ENCODE measurements around the gene IMPDH2.
A peak's percentile ranks its signal among the peaks of the same experiment; 100 is the strongest.

The IMPDH2 gene

GRCh38 chr3:49006408-49007067 lies 22.7 kb downstream of the IMPDH2 start:
- no peak for TF ChIP-seq EZH2phosphoT487 (IDR thresholded peaks at IDR 0.05; ENCODE audit: borderline replicate concordance, low read length)
- TF ChIP-seq CTCF (IDR thresholded peaks at IDR 0.05; ENCODE audit: low read depth, low read length, poor library complexity, severe bottlenecking) = no peak
- Histone ChIP-seq H3K4me1 (ENCODE audit: control insufficient read depth, low read length) (peaks cover 18% of the 10 kb centered on the region), H3K4me2 (ENCODE audit: low read length) (peak overlapping the region; percentile 87), H3K27ac (ENCODE audit: low read depth, low read length) (no peak overlapping the region), H4K20me1 (ENCODE audit: control insufficient read depth, insufficient read depth, low read depth, low read length) (peaks cover 6% of the 10 kb centered on the region), H3K79me2 (ENCODE audit: control insufficient read depth, low read length) (peaks cover 39% of the 10 kb centered on the region), H3K9me3 (ENCODE audit: control insufficient read depth, insufficient read depth, low read length) (no peaks in the 10 kb centered on the region), H3F3A (ENCODE audit: control insufficient read depth, insufficient read depth) (no peaks in the 10 kb centered on the region), H3K27me3 (ENCODE audit: control insufficient read depth, low read length) (no peaks in the 10 kb centered on the region), H3K9me2 (replicated peaks; ENCODE audit: control insufficient read depth, low read length) (no peaks in the 10 kb centered on the region), H3K4me3 (ENCODE audit: low read length) (peak overlapping the region; percentile 90), H3K36me3 (ENCODE audit: control insufficient read depth, low read length) (peaks cover 13% of the 10 kb centered on the region)

- TF ChIP-seq EZH2phosphoT487 (IDR thresholded peaks at IDR 0.05; ENCODE audit: borderline replicate concordance, low read length) = no peak
- no peak for TF ChIP-seq CTCF (IDR thresholded peaks at IDR 0.05; ENCODE audit: low read depth, low read length, poor library complexity, severe bottlenecking)
- H3K27ac ChIP-seq (ENCODE audit: low read depth, low read length) = no peak overlapping the region
- peaks cover 18% of the 10 kb centered on the region for H3K4me1 ChIP-seq (ENCODE audit: control insufficient read depth, low read length)
- peaks cover 34% of the 10 kb centered on the region for H3K79me2 ChIP-seq (ENCODE audit: control insufficient read depth, low read length)
- H3K27me3 ChIP-seq (ENCODE audit: control insufficient read depth, low read length) = no peaks in the 10 kb centered on the region
- H3K36me3 ChIP-seq (ENCODE audit: control insufficient read depth, low read length) = peaks cover 10% of the 10 kb centered on the region
- peak overlapping the region; percentile 90 for H3K4me3 ChIP-seq (ENCODE audit: low read length)
- H3K9me2 ChIP-seq (replicated peaks; ENCODE audit: control insufficient read depth, low read length) = no peaks in the 10 kb centered on the region
- H3K9me3 ChIP-seq (ENCODE audit: control insufficient read depth, insufficient read depth, low read length) = no peaks in the 10 kb centered on the region
- H3F3A ChIP-seq (ENCODE audit: control insufficient read depth, insufficient read depth) = no peaks in the 10 kb centered on the region
- H4K20me1 ChIP-seq (ENCODE audit: control insufficient read depth, insufficient read depth, low read depth, low read length) = peaks cover 6% of the 10 kb centered on the region
- H3K4me2 ChIP-seq (ENCODE audit: low read length) = peak overlapping the region; percentile 87
These were observed 23.2 kb downstream of the IMPDH2 start for GRCh38 chr3:49005998-49006397.

- Histone ChIP-seq H3K36me3 (ENCODE audit: control insufficient read depth, low read length) (peaks cover 10% of the 10 kb centered on the region), H3K9me2 (replicated peaks; ENCODE audit: control insufficient read depth, low read length) (no peaks in the 10 kb centered on the region), H4K20me1 (ENCODE audit: control insufficient read depth, insufficient read depth, low read depth, low read length) (peaks cover 6% of the 10 kb centered on the region), H3K4me1 (ENCODE audit: control insufficient read depth, low read length) (peaks cover 18% of the 10 kb centered on the region), H3K27ac (ENCODE audit: low read depth, low read length) (no peak overlapping the region), H3K4me3 (ENCODE audit: low read length) (no peak overlapping the region), H3K9me3 (ENCODE audit: control insufficient read depth, insufficient read depth, low read length) (no peaks in the 10 kb centered on the region), H3K79me2 (ENCODE audit: control insufficient read depth, low read length) (peaks cover 30% of the 10 kb centered on the region), H3F3A (ENCODE audit: control insufficient read depth, insufficient read depth) (no peaks in the 10 kb centered on the region), H3K27me3 (ENCODE audit: control insufficient read depth, low read length) (no peaks in the 10 kb centered on the region), H3K4me2 (ENCODE audit: low read length) (no peak overlapping the region)
- no peak for TF ChIP-seq CTCF (IDR thresholded peaks at IDR 0.05; ENCODE audit: low read depth, low read length, poor library complexity, severe bottlenecking)
- no peak for TF ChIP-seq EZH2phosphoT487 (IDR thresholded peaks at IDR 0.05; ENCODE audit: borderline replicate concordance, low read length)
These were observed 23.9 kb downstream of the IMPDH2 start for GRCh38 chr3:49005303-49005680.
